ENCODE data around the gene TLCD1. TPM values are rescaled to one million over a fixed set of nuclear protein-coding genes. Genes with fewer than 3 reads are reported as not detected.

Gene TLCD1
- total RNA-seq, 2 donors from 2014 or later: 5.3 to 19.6 TPM

GRCh38 chr17:28748852-28749515 lies 23.0 kb upstream of the TLCD1 start:
- no peak overlapping the region for H3K4me3 ChIP-seq
- H3K4me1 ChIP-seq (replicated peaks): peaks cover 26% of the 10 kb centered on the region
- no peaks in the 10 kb centered on the region for H3K9me3 ChIP-seq
- DNase-seq (ENCODE audit: low spot score): no peak
- no peaks in the 10 kb centered on the region for H3K27me3 ChIP-seq (replicated peaks; ENCODE audit: insufficient read depth)
- peak overlapping the region; percentile 68 to 99 for H3K27ac ChIP-seq
- peaks cover 5% of the 10 kb centered on the region in 2 donors for H3K36me3 ChIP-seq
- no peak for TF ChIP-seq POLR2AphosphoS5 (IDR thresholded peaks at IDR 0.05)
- no peak for TF ChIP-seq CTCF (IDR thresholded peaks at IDR 0.05)
- no peak for TF ChIP-seq POLR2A (IDR thresholded peaks at IDR 0.05)
- 48% methylated on average over 18 of the region's 18 CpGs for WGBS
- intact Hi-C loops (cut with DNase I): loop anchor here (10.0 kb wide), 1 partner anchor 64 kb away; no protein-coding TSS in a partner anchor

- H3K4me1 ChIP-seq (replicated peaks): peaks cover 30% of the 10 kb centered on the region
- H3K4me3 ChIP-seq: no peak overlapping the region
- peaks cover 5% of the 10 kb centered on the region in 2 donors for H3K36me3 ChIP-seq
- TF ChIP-seq POLR2A (IDR thresholded peaks at IDR 0.05): no peak
- no peak for TF ChIP-seq POLR2AphosphoS5 (IDR thresholded peaks at IDR 0.05)
- TF ChIP-seq CTCF (IDR thresholded peaks at IDR 0.05): no peak
- no peaks in the 10 kb centered on the region for H3K9me3 ChIP-seq
- H3K27me3 ChIP-seq (replicated peaks; ENCODE audit: insufficient read depth): no peaks in the 10 kb centered on the region
- DNase-seq (ENCODE audit: low spot score): no peak
- peak overlapping the region; percentile 99 for H3K27ac ChIP-seq
- intact Hi-C loops (cut with DNase I): loop anchor here (10.0 kb wide), 1 partner anchor 63 kb away; no protein-coding TSS in a partner anchor
- WGBS: 63% methylated on average over 15 of the region's 18 CpGs
These were observed 22.0 kb upstream of the TLCD1 start for GRCh38 chr17:28747801-28748750.

- peaks cover 5% of the 10 kb centered on the region in 2 donors for H3K36me3 ChIP-seq
- H3K27ac ChIP-seq: peak overlapping the region; percentile 99
- intact Hi-C loops (cut with DNase I): loop anchor here (10.0 kb wide), 1 partner anchor 62 kb away; no protein-coding TSS in a partner anchor
- peak; percentile 89 for DNase-seq (ENCODE audit: low spot score)
- no peaks in the 10 kb centered on the region for H3K9me3 ChIP-seq
- TF ChIP-seq POLR2A (IDR thresholded peaks at IDR 0.05) (no peak), POLR2AphosphoS5 (IDR thresholded peaks at IDR 0.05) (peak; percentile 83), CTCF (IDR thresholded peaks at IDR 0.05) (peak in 2 of 4 experiments; percentile 19 to 28)
- H3K27me3 ChIP-seq (replicated peaks; ENCODE audit: insufficient read depth): no peaks in the 10 kb centered on the region
- peak overlapping the region in 1 of 2 donors; percentile 99 for H3K4me3 ChIP-seq
- H3K4me1 ChIP-seq (replicated peaks): peaks cover 31% of the 10 kb centered on the region
- WGBS: 38% methylated on average over 7 of the region's 7 CpGs
These were observed 21.1 kb upstream of the TLCD1 start for GRCh38 chr17:28747051-28747691.

- intact Hi-C loops (cut with DNase I): loop anchor here (10.0 kb wide), 1 partner anchor 62 kb away; no protein-coding TSS in a partner anchor
- no peak for DNase-seq (ENCODE audit: low spot score)
- TF ChIP-seq CTCF (IDR thresholded peaks at IDR 0.05) (no peak), POLR2A (IDR thresholded peaks at IDR 0.05) (no peak), POLR2AphosphoS5 (IDR thresholded peaks at IDR 0.05) (no peak)
- Histone ChIP-seq H3K4me1 (replicated peaks) (peaks cover 31% of the 10 kb centered on the region), H3K27me3 (replicated peaks; ENCODE audit: insufficient read depth) (no peaks in the 10 kb centered on the region), H3K4me3 (peak overlapping the region in 1 of 2 donors; percentile 99), H3K9me3 (no peaks in the 10 kb centered on the region), H3K36me3 (peaks cover 5% of the 10 kb centered on the region in 2 donors), H3K27ac (peak overlapping the region; percentile 99)
- 24% methylated on average over 5 of the region's 5 CpGs for WGBS
These were observed 20.6 kb upstream of the TLCD1 start for GRCh38 chr17:28746611-28747050.
